OCI-LY7 (cell line): ENCODE data around the gene LAPTM5.

Experiments
- EZH2phosphoT487 ChIP-seq: fragments of 200-600 bp; sonication (generic); IDR thresholded peaks from 2 replicates; pipeline ENCODE4 v1.6.1; 2018; ENCODE audit warnings: low read depth, borderline replicate concordance, mild to moderate bottlenecking, mixed run types, antibody characterized with exemption, low read length, moderate library complexity, mixed read lengths
- TF ChIP-seq, protein P1 (sequence below): fragments of 200-600 bp; sonication (generic); conservative IDR thresholded peaks from 2 replicates; pipeline ENCODE4 v1.5.1; 2014; ENCODE audit warnings: mild to moderate bottlenecking, antibody characterized with exemption, low read length, moderate library complexity, mixed read lengths

- TF ChIP-seq, protein P1, sequence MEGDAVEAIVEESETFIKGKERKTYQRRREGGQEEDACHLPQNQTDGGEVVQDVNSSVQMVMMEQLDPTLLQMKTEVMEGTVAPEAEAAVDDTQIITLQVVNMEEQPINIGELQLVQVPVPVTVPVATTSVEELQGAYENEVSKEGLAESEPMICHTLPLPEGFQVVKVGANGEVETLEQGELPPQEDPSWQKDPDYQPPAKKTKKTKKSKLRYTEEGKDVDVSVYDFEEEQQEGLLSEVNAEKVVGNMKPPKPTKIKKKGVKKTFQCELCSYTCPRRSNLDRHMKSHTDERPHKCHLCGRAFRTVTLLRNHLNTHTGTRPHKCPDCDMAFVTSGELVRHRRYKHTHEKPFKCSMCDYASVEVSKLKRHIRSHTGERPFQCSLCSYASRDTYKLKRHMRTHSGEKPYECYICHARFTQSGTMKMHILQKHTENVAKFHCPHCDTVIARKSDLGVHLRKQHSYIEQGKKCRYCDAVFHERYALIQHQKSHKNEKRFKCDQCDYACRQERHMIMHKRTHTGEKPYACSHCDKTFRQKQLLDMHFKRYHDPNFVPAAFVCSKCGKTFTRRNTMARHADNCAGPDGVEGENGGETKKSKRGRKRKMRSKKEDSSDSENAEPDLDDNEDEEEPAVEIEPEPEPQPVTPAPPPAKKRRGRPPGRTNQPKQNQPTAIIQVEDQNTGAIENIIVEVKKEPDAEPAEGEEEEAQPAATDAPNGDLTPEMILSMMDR: no peak
- TF ChIP-seq EZH2phosphoT487: no peak
Measured at GRCh38 chr1:30693822-30694221, 63.8 kb downstream of the LAPTM5 start.
